Nephron progenitor cell (in vitro differentiated cells): ENCODE measurements around the gene MPP1.
"Not testable (repeated sequence)": the region's sequence is repeated elsewhere in the genome, so short reads cannot be mapped to it uniquely, and the experiment has no call there.

Experiments
- DNase-seq: peaks from one replicate; pipeline ENCODE4 v3.0.0; 2021
- H3K27ac Mint-ChIP-seq: 2 replicates; pipeline ENCODE4 v1.8.0; 2021; ENCODE audit warnings: mild to moderate bottlenecking, moderate library complexity, mixed read lengths
- H3K27me3 Mint-ChIP-seq: 2 replicates; pipeline ENCODE4 v1.8.0; 2021; ENCODE audit warnings: mild to moderate bottlenecking, low read depth, mixed read lengths; ENCODE audit not compliant: poor library complexity
- H3K36me3 Mint-ChIP-seq: 2 replicates; pipeline ENCODE4 v1.8.0; 2021; ENCODE audit warnings: low read depth, mixed read lengths
- H3K4me1 Mint-ChIP-seq: 2 replicates; pipeline ENCODE4 v1.8.0; 2021; ENCODE audit warnings: mixed read lengths
- H3K4me3 Mint-ChIP-seq: 2 replicates; pipeline ENCODE4 v1.8.0; 2021; ENCODE audit warnings: mild to moderate bottlenecking, moderate library complexity, mixed read lengths
- H3K9me3 Mint-ChIP-seq: 2 replicates; pipeline ENCODE4 v1.8.0; 2021; ENCODE audit warnings: mild to moderate bottlenecking, moderate library complexity, mixed read lengths
- CTCF ChIP-seq: fragments of 200-600 bp; sonication (generic); IDR thresholded peaks from 2 replicates; pipeline ENCODE4 v1.5.0; 2021; ENCODE audit warnings: antibody characterized with exemption

MPP1 gene

GRCh38 chrX:154824638-154825037 is 19.4 kb upstream of the MPP1 start:
- H3K4me1 Mint-ChIP-seq, result no peaks in the 10 kb centered on the region
- no peak for TF ChIP-seq CTCF
- no peaks in the 10 kb centered on the region for H3K27me3 Mint-ChIP-seq
- peaks cover 49% of the 10 kb centered on the region for H3K9me3 Mint-ChIP-seq
- H3K27ac Mint-ChIP-seq, result no peak overlapping the region
- no peaks in the 10 kb centered on the region for H3K36me3 Mint-ChIP-seq
- no peak for DNase-seq
- no peak overlapping the region for H3K4me3 Mint-ChIP-seq

- no peak overlapping the region for H3K4me3 Mint-ChIP-seq
- no peaks in the 10 kb centered on the region for H3K4me1 Mint-ChIP-seq
- no peak for DNase-seq
- no peaks in the 10 kb centered on the region for H3K27me3 Mint-ChIP-seq
- no peak overlapping the region for H3K27ac Mint-ChIP-seq
- TF ChIP-seq CTCF, result no peak
- no peaks in the 10 kb centered on the region for H3K36me3 Mint-ChIP-seq
- peaks cover 56% of the 10 kb centered on the region for H3K9me3 Mint-ChIP-seq
Observed at GRCh38 chrX:154822029-154822428, 16.7 kb upstream of the MPP1 start.

GRCh38 chrX:154821523-154821922 is 16.2 kb upstream of the MPP1 start:
- Mint-ChIP-seq H3K36me3 (no peaks in the 10 kb centered on the region), H3K9me3 (peaks cover 55% of the 10 kb centered on the region), H3K4me3 (no peak overlapping the region), H3K27ac (no peak overlapping the region), H3K27me3 (no peaks in the 10 kb centered on the region), H3K4me1 (no peaks in the 10 kb centered on the region)
- no peak for TF ChIP-seq CTCF
- no peak for DNase-seq

- Mint-ChIP-seq H3K9me3 (peaks cover 57% of the 10 kb centered on the region), H3K4me3 (no peak overlapping the region), H3K36me3 (no peaks in the 10 kb centered on the region), H3K4me1 (no peaks in the 10 kb centered on the region), H3K27me3 (no peaks in the 10 kb centered on the region), H3K27ac (no peak overlapping the region)
- no peak for TF ChIP-seq CTCF
- DNase-seq, result no peak
Observed at GRCh38 chrX:154819771-154820341, 14.6 kb upstream of the MPP1 start.

GRCh38 chrX:154818916-154819770 is 13.9 kb upstream of the MPP1 start:
- peaks cover 51% of the 10 kb centered on the region for H3K9me3 Mint-ChIP-seq
- no peak overlapping the region for H3K4me3 Mint-ChIP-seq
- TF ChIP-seq CTCF, result no peak
- no peaks in the 10 kb centered on the region for H3K36me3 Mint-ChIP-seq
- H3K4me1 Mint-ChIP-seq, result no peaks in the 10 kb centered on the region
- no peak overlapping the region for H3K27ac Mint-ChIP-seq
- no peak for DNase-seq
- H3K27me3 Mint-ChIP-seq, result no peaks in the 10 kb centered on the region

GRCh38 chrX:154817048-154817618 is 11.8 kb upstream of the MPP1 start:
- H3K27ac Mint-ChIP-seq, H3K27me3 Mint-ChIP-seq, H3K4me1 Mint-ChIP-seq, DNase-seq, H3K4me3 Mint-ChIP-seq, H3K36me3 Mint-ChIP-seq: not testable (repeated sequence)
- H3K9me3 Mint-ChIP-seq, result peaks cover 42% of the 10 kb centered on the region

GRCh38 chrX:154816326-154816898 is 11.1 kb upstream of the MPP1 start:
- H3K4me1 Mint-ChIP-seq, H3K4me3 Mint-ChIP-seq, H3K36me3 Mint-ChIP-seq, DNase-seq, H3K27ac Mint-ChIP-seq, H3K27me3 Mint-ChIP-seq: not testable (repeated sequence)
- H3K9me3 Mint-ChIP-seq, result peaks cover 41% of the 10 kb centered on the region
